HEK293 (cell line): ENCODE measurements around the gene RNF135.
"Not testable (repeated sequence)": the region's sequence is repeated elsewhere in the genome, so short reads cannot be mapped to it uniquely, and the experiment has no call there.

ENCODE experiments used
- CTCF ChIA-PET: fragments of 350-600 bp; formaldehyde crosslinking; extraction: SDS; loops from one replicate; lab custom pipeline; 2021; ENCODE audit warnings: antibody characterized with exemption; lab: Yijun Ruan, JAX
- POLR2A ChIA-PET: fragments of 300-600 bp; formaldehyde crosslinking; extraction: SDS; loops from one replicate; lab custom pipeline; 2020; ENCODE audit warnings: antibody characterized with exemption, inconsistent platforms; lab: Yijun Ruan, JAX
- H3K27ac ChIP-seq: fragments of 200-500 bp; sonication (Bioruptor generic); 2 replicates; pipeline ENCODE4 v1.5.1; 2014; ENCODE audit warnings: low read depth, low read length, control low read depth, inconsistent platforms; ENCODE audit errors: extremely low read depth
- H3K36me3 ChIP-seq, 2 experiments: fragments of 200-500 bp in 1 of 2; sonication (Bioruptor generic) in 1 of 2; 1 replicate in 1 of 2; 2 replicates in 1 of 2; pipeline ENCODE4 v1.5.1; 2014 to 2017; ENCODE audit warnings: inconsistent platforms in 2 of 2, low read length in 2 of 2; ENCODE audit not compliant: control insufficient read depth in 2 of 2, insufficient read depth in 1 of 2
- H3K4me1 ChIP-seq: fragments of 200-500 bp; sonication (Bioruptor generic); 2 replicates; pipeline ENCODE4 v1.5.1; 2014; ENCODE audit warnings: mild to moderate bottlenecking, low read length, inconsistent platforms; ENCODE audit not compliant: control insufficient read depth, insufficient read depth
- H3K4me3 ChIP-seq: 2 replicates; pipeline ENCODE4 v1.5.1; 2011; ENCODE audit warnings: low read depth, mild to moderate bottlenecking, control low read depth, low read length, moderate library complexity
- H3K9me3 ChIP-seq: fragments of 200-500 bp; sonication (Bioruptor generic); 2 replicates; pipeline ENCODE4 v1.5.1; 2014; ENCODE audit warnings: low read depth, low read length, inconsistent platforms; ENCODE audit not compliant: control insufficient read depth, insufficient read depth
- FEZF1 ChIP-seq: fragments of 450-650 bp; formaldehyde crosslinking; IDR thresholded peaks from 2 replicates; pipeline ENCODE4 v1.5.1; 2016; ENCODE audit warnings: missing biosample characterization, missing genetic modification characterization
- ZBTB17 ChIP-seq: fragments of 450-650 bp; formaldehyde crosslinking; IDR thresholded peaks from 2 replicates; pipeline ENCODE4 v1.5.1; 2016; ENCODE audit warnings: missing biosample characterization, missing genetic modification characterization
- ZBTB48 ChIP-seq: fragments of 450-650 bp; formaldehyde crosslinking; IDR thresholded peaks from 2 replicates; pipeline ENCODE4 v1.5.1; 2016; ENCODE audit warnings: missing biosample characterization, missing genetic modification characterization
- ZNF169 ChIP-seq: fragments of 450-650 bp; formaldehyde crosslinking; IDR thresholded peaks from 2 replicates; pipeline ENCODE4 v1.5.1; 2016; ENCODE audit warnings: missing biosample characterization, missing genetic modification characterization
- ZNF529 ChIP-seq: fragments of 450-650 bp; formaldehyde crosslinking; IDR thresholded peaks from 2 replicates; pipeline ENCODE4 v1.5.1; 2017; ENCODE audit warnings: missing genetic modification characterization, missing biosample characterization; ENCODE audit not compliant: insufficient replicate concordance
- ZNF623 ChIP-seq: fragments of 450-650 bp; formaldehyde crosslinking; IDR thresholded peaks from 2 replicates; pipeline ENCODE4 v1.5.1; 2016; ENCODE audit warnings: missing biosample characterization, missing genetic modification characterization
- ZNF768 ChIP-seq: fragments of 450-650 bp; formaldehyde crosslinking; IDR thresholded peaks from 2 replicates; pipeline ENCODE4 v1.5.1; 2018; ENCODE audit warnings: missing biosample characterization, mild to moderate bottlenecking, missing genetic modification characterization
- TF ChIP-seq, protein P1 (sequence below): fragments of 450-650 bp; formaldehyde crosslinking; IDR thresholded peaks from 2 replicates; pipeline ENCODE4 v1.5.1; 2016; ENCODE audit warnings: missing biosample characterization, missing genetic modification characterization
- TF ChIP-seq, protein P2 (sequence below): fragments of 450-650 bp; formaldehyde crosslinking; IDR thresholded peaks from 2 replicates; pipeline ENCODE4 v1.5.1; 2016; ENCODE audit warnings: missing biosample characterization, missing genetic modification characterization
- TF ChIP-seq, protein P3 (sequence below): fragments of 450-650 bp; formaldehyde crosslinking; IDR thresholded peaks from 2 replicates; pipeline ENCODE4 v1.5.1; 2016; ENCODE audit warnings: missing biosample characterization, missing genetic modification characterization

RNF135 gene

GRCh38 chr17:30969989-30970830 is 629 bp upstream of the RNF135 start:
- CTCF ChIA-PET, result interaction anchor here (0.5 to 1.0 kb wide), 3 partner anchors 14 to 145 kb away, joined by 3 read pairs; no protein-coding TSS in a partner anchor
- POLR2A ChIA-PET, result interaction anchor here (0.6 to 2.4 kb wide), 4 partner anchors 36 to 574 kb away, joined by 3 to 13 read pairs (median 3); partner anchors contain the start of gene TEFM
- Histone ChIP-seq H3K27ac (peak overlapping the region; percentile 99), H3K4me1 (peaks cover 9% of the 10 kb centered on the region; the same call in 1 of the 2 replicates), H3K4me3 (peak overlapping the region; percentile 45), H3K9me3 (no peaks in the 10 kb centered on the region), H3K36me3 (peaks cover 3 to 14% of the 10 kb centered on the region in 2 experiments; a peak in 2 of 3 replicates)
- TF ChIP-seq ZBTB17 (tag by site-specific recombination) (peak; percentile 30; the same call in 1 of the 2 replicates), ZBTB48 (tag by site-specific recombination) (peak; percentile 73; the same call in 1 of the 2 replicates), ZNF768 (tag by site-specific recombination) (no peak)

DNA sequence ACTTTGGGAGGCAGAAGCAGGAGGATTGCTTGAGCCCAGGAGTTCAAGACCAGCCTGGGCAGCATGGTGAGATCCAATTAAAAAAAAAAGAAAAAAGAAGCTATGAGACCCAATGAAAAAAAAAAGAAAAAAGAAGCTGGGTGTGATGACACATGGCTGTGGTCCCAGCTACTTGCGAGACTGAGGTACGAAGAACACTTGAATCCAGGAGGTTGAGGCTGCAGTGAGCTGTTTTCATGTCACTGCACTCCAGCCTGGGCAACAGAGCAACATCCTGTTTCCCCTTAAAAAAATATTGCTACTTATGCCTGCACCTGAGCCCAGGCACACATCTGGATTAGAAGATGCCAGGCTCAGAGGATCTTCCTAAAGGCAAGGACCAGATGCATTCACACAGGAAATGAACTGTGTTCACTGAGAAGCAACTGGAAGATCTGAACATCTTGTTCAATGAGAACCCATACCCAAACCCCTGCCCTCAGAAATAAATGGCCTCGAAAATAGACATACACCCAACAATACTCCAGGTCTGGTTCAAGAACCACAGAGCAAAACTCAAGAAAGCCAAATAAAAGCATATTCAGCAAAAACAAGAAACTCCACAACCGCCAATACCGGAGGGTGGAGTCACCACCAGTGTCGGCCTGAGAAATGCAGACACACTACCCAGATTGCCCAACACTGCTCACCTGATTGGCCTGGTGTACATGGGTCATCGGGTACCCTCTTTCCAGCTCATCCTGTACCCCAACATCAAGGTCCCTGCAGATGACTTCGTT is 4.4 kb downstream of the RNF135 start:
- TF ChIP-seq, protein P1, sequence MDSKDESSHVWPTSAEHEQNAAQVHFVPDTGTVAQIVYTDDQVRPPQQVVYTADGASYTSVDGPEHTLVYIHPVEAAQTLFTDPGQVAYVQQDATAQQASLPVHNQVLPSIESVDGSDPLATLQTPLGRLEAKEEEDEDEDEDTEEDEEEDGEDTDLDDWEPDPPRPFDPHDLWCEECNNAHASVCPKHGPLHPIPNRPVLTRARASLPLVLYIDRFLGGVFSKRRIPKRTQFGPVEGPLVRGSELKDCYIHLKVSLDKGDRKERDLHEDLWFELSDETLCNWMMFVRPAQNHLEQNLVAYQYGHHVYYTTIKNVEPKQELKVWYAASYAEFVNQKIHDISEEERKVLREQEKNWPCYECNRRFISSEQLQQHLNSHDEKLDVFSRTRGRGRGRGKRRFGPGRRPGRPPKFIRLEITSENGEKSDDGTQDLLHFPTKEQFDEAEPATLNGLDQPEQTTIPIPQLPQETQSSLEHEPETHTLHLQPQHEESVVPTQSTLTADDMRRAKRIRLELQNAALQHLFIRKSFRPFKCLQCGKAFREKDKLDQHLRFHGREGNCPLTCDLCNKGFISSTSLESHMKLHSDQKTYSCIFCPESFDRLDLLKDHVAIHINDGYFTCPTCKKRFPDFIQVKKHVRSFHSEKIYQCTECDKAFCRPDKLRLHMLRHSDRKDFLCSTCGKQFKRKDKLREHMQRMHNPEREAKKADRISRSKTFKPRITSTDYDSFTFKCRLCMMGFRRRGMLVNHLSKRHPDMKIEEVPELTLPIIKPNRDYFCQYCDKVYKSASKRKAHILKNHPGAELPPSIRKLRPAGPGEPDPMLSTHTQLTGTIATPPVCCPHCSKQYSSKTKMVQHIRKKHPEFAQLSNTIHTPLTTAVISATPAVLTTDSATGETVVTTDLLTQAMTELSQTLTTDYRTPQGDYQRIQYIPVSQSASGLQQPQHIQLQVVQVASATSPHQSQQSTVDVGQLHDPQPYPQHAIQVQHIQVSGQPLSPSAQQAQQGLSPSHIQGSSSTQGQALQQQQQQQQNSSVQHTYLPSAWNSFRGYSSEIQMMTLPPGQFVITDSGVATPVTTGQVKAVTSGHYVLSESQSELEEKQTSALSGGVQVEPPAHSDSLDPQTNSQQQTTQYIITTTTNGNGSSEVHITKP (tag by site-specific recombination), result no peak
- no peak for TF ChIP-seq FEZF1 (tag by site-specific recombination)
- no peak for TF ChIP-seq ZNF169
- TF ChIP-seq, all 188 proteins: peak for 0
- CTCF ChIA-PET, result interaction anchor here (0.7 to 1.1 kb wide), 2 partner anchors 12 to 21 kb away, joined by 3 read pairs; no protein-coding TSS in a partner anchor

DNA sequence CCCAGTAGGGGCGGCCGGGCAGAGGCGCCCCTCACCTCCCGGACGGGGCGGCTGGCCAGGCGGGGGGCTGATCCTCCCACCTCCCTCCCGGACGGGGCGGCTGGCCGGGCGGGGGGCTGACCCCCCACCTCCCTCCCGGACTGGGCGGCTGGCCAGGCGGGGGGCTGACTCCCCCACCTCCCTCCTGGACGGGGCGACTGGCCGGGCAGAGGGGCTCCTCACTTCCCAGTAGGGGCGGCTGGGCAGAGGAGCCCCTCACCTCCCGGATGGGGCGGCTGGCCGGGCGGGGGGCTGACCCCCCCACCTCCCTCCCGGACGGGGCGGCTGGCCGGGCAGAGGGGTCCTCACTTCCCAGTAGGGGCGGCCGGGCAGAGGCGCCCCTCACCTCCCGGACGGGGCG is 9.1 kb downstream of the RNF135 start:
- H3K9me3 ChIP-seq, H3K27ac ChIP-seq, CTCF ChIA-PET, H3K4me1 ChIP-seq, POLR2A ChIA-PET, H3K4me3 ChIP-seq: not testable (repeated sequence)
- peaks cover 3 to 13% of the 10 kb centered on the region in 2 experiments; a peak in 2 of 3 replicates for H3K36me3 ChIP-seq

More for the DNA sequence above, 4.4 kb downstream of the RNF135 start:
- H3K4me1 ChIP-seq, result peaks cover 8% of the 10 kb centered on the region; the same call in 1 of the 2 replicates
- no peaks in the 10 kb centered on the region for H3K9me3 ChIP-seq
- no peak overlapping the region for H3K4me3 ChIP-seq
- H3K27ac ChIP-seq, result no peak overlapping the region
- POLR2A ChIA-PET, result interaction anchor here (0.7 kb wide), 1 partner anchor 1911 kb away, joined by 3 read pairs; no protein-coding TSS in a partner anchor
- peaks cover 8 to 14% of the 10 kb centered on the region in 2 experiments; a peak in 2 of 3 replicates for H3K36me3 ChIP-seq

- CTCF ChIA-PET, result no interaction called here
- H3K36me3 ChIP-seq, result peaks cover 0 to 22% of the 10 kb centered on the region in 2 experiments; a peak in 2 of 3 replicates
- no peak overlapping the region for H3K4me3 ChIP-seq
- H3K27ac ChIP-seq, result no peak overlapping the region
- H3K4me1 ChIP-seq, result no peaks in the 10 kb centered on the region
- POLR2A ChIA-PET, result no interaction called here
- H3K9me3 ChIP-seq, result no peaks in the 10 kb centered on the region
- TF ChIP-seq ZNF623 (tag by site-specific recombination) (no peak), ZNF529 (tag by site-specific recombination) (no peak)
- TF ChIP-seq, protein P2, sequence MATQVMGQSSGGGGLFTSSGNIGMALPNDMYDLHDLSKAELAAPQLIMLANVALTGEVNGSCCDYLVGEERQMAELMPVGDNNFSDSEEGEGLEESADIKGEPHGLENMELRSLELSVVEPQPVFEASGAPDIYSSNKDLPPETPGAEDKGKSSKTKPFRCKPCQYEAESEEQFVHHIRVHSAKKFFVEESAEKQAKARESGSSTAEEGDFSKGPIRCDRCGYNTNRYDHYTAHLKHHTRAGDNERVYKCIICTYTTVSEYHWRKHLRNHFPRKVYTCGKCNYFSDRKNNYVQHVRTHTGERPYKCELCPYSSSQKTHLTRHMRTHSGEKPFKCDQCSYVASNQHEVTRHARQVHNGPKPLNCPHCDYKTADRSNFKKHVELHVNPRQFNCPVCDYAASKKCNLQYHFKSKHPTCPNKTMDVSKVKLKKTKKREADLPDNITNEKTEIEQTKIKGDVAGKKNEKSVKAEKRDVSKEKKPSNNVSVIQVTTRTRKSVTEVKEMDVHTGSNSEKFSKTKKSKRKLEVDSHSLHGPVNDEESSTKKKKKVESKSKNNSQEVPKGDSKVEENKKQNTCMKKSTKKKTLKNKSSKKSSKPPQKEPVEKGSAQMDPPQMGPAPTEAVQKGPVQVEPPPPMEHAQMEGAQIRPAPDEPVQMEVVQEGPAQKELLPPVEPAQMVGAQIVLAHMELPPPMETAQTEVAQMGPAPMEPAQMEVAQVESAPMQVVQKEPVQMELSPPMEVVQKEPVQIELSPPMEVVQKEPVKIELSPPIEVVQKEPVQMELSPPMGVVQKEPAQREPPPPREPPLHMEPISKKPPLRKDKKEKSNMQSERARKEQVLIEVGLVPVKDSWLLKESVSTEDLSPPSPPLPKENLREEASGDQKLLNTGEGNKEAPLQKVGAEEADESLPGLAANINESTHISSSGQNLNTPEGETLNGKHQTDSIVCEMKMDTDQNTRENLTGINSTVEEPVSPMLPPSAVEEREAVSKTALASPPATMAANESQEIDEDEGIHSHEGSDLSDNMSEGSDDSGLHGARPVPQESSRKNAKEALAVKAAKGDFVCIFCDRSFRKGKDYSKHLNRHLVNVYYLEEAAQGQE (tag by site-specific recombination), result no peak
- TF ChIP-seq, protein P3, sequence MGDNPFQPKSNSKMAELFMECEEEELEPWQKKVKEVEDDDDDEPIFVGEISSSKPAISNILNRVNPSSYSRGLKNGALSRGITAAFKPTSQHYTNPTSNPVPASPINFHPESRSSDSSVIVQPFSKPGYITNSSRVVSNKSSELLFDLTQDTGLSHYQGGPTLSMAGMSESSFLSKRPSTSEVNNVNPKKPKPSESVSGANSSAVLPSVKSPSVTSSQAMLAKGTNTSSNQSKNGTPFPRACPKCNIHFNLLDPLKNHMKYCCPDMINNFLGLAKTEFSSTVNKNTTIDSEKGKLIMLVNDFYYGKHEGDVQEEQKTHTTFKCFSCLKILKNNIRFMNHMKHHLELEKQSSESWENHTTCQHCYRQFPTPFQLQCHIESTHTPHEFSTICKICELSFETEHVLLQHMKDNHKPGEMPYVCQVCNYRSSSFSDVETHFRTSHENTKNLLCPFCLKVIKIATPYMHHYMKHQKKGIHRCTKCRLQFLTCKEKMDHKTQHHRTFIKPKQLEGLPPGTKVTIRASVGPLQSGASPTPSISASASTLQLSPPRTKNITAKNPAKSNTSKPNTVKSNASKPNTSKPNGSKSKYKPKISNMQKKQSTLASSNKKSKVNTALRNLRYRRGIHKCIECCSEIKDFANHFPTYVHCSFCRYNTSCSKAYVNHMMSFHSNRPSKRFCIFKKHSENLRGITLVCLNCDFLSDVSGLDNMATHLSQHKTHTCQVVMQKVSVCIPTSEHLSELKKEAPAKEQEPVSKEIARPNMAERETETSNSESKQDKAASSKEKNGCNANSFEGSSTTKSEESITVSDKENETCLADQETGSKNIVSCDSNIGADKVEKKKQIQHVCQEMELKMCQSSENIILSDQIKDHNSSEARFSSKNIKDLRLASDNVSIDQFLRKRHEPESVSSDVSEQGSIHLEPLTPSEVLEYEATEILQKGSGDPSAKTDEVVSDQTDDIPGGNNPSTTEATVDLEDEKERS (tag by site-specific recombination), result no peak
These were observed 11.0 kb downstream of the RNF135 start for GRCh38 chr17:30981531-30982519.
